GM18873 (cell line): ENCODE results near the gene SRGAP1.

ENCODE experiments used
- ATAC-seq: cut with Tn5 transposase; IDR thresholded peaks from one replicate; pipeline ENCODE4 v1.9.1; 2021; ENCODE audit warnings: mild to moderate bottlenecking, moderate library complexity, moderate number of reproducible peaks; ENCODE audit not compliant: unreplicated experiment, low FRiP score

The SRGAP1 gene

DNA sequence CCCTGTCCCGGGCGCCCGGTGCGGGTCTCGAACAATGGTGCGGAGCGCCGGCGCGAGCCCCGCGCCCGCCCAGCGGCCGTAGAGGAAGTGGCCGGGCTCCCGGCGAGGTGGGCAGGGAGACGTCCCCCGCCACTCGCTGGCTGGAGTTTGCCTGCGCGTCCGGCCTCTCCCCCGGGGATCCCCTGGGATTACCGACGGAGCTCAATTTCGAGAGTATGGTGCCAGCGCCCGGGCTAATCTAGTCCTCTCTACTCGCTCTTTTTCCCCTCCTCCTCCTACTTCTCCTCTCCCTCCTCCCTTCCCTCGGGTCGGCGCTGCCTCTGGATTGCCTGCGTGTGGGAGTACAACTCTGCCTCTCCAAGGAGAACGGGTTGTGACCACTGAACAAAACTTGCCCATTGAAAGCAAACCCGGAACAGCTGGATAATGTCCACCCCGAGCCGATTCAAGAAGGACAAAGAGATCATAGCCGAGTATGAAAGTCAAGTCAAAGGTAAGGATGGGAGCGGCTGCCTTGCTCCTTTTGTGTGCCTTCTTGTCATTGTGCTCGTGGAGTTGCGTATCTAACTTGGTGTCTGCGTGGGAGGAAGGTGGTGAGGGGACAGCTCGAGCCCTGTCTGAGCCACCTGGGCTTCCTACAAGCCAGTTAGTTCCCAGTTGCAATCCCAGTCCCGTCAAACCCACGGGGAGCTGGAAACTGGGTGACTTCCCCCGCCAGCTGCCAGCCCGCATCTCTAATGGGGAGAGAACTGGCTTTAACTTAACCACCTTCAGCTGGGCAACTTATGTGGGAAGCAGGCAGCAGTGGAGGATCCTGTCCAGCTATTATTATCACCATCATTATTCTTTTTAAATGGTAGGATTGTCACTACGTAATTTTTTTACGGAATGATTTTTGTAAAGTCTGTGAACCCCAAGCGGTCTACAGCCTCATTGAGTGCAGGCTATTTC lies at the start of gene SRGAP1:
SRGAP1 (plus strand) TSS at position 310 of the 951 bp plus-strand sequence; CDS start at position 427, 117 bp downstream.
- peak; percentile 3 for ATAC-seq

DNA sequence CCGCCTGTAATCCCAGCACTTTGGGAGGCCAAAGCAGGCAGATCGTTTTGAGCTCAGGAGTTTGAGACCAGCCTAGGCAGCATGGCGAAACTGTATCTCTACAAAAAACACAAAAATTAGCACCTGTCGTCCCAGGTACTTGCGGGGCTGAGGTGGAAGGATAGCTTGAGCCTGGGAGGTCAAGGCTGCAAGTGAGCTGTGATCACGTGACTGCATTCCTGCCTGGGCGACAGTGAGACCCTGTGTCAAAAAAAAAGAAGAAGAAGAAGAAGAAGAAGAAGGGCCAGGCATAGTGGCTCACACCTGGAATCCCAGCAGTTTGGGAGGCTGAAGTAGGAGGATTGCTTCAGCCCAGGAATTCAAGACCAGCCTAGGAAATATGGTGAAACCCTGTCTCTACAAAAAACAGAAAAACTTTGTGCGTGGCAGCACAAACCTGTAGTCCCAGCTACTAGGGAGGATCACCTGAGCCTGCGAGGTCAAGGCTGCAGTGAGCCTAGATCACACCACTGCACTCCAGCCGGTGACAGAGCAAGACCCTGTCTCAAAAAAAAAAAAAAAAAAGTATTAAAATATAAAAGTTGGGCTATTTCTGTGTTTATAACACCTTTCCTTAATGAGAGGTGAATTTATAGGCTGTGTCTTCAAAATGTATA lies 49.3 kb upstream of the SRGAP1 start:
- no peak for ATAC-seq

DNA sequence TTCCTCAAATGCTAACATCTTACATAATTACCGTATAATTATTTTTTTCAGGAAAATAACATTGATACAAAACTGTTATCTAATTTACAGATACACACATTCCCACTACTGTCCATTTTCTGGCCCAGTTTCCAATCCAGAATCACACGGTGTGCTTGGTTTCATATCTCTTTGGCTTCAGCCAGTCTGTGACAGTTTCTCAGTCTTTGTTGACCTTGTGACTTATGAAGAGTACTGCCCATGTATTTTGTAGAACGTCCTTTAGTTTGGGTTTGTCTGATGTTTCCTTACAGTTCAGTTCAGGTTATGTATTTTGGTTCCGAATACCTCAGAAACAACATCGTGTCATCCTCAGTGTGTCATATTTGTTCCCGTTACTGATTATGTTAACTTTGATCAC lies 48.6 kb upstream of the SRGAP1 start:
- ATAC-seq = no peak

DNA sequence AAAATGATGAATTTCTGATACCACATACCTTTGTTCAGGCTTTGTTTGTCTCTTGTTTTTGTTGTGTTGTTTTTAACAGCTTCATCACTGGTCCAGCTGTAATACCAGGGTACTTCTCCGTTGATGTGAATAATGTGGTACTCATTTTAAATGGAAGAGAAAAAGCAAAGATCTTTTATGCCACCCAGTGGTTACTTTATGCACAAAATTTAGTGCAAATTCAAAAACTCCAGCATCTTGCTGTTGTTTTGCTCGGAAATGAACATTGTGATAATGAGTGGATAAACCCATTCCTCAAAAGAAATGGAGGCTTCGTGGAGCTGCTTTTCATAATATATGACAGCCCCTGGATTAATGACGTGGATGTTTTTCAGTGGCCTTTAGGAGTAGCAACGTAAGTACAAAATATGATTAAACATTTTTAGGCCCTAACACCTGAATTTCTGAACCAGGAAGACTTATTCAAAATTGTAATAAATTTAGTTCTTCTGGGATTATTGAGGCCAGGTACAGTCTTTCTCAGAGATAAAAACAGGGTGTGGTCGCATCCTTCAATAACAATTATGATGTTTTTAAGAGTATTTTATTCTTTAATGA lies 42.4 kb upstream of the SRGAP1 start:
- ATAC-seq = no peak

DNA sequence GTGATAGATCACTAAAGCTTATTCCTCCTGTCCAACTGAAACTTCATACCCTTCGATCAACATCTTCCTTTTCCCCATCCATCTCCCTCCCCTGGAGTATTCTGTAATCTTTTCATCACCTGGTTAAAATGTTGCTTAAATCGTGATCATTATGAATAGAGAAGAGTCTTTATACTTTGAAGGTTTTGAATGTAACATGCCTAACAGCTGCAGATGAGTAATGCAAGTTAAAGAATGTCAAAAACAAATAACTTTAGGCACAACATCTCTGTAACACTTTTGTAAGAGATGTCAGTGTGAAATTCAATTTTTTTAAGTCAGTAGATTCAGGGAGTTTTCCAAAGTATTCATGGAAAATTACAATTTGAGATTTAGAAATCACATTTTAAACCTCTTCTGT lies 39.8 kb upstream of the SRGAP1 start:
- no peak for ATAC-seq

DNA sequence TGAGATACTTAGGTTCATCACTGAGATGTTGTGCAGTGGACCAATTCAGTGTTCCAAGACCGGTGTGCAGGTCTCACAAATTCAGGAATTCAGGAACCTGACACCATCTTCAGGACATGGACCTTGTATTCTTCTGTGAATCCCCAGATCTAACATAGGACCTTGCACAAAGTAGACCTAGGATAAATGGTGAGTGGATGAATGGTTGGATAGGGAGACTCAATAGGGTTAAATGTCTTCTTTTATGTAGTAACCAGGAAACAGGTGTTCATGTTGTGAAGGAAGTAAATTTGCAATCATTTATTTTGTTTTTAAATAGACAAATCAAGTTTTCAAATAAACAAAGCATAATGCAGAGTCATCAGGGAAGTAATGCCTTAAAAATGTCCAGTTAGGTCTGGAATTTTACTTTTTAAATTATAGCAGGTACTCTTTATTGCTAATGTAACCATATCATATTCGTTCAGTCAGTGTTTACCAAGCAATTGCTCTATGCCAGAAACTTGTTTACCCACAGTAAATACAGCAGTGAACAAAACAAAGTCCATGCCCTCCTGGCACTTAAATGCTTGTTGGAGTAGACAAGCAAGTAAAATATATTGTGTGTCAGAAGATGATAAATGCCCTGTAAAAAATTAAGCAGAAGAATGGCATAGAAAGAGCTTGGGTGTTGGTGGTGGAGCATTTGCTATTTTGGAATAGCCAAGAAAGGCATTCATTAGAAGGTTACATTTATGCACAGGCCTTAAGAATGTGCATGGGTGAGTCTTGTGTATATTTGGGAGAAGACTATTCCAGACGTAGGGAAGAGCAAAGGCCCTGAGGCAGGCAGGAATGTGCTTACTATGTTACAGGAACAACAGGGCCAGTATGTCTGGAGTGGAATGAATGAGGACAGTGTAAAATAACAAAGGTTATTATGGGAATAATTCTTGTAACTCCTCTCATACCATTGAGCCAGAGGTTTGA lies 38.5 kb upstream of the SRGAP1 start:
- ATAC-seq = no peak

DNA sequence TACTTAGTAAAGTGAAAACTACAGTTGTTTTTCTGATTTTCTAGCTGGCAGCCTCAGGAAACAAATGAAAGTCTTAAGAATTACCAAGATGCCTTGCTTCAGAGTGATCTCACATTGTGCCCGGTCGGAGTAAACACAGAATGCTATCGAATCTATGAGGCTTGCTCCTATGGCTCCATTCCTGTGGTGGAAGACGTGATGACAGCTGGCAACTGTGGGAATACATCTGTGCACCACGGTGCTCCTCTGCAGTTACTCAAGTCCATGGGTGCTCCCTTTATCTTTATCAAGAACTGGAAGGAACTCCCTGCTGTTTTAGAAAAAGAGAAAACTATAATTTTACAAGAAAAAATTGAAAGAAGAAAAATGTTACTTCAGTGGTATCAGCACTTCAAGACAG lies 35.9 kb upstream of the SRGAP1 start:
- ATAC-seq = no peak

DNA sequence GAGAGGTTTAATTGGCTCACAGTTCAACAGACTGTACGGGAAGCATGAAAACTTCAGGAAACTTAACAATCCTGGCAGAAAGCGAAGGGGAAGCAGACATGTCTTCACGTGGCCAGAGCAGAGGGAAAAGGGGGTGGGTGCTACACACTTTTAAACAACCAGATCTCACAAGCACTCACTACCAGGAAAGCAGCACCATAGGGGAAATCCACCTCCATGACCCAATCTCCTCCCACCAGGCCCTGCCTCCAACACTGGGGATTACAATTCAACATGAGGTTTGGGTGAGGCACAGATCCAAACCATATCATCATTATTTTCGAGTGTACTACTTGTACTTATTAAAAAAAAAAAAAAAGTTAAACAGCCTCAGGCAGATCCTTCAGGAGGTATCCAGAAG lies 34.9 kb upstream of the SRGAP1 start:
- ATAC-seq = no peak

DNA sequence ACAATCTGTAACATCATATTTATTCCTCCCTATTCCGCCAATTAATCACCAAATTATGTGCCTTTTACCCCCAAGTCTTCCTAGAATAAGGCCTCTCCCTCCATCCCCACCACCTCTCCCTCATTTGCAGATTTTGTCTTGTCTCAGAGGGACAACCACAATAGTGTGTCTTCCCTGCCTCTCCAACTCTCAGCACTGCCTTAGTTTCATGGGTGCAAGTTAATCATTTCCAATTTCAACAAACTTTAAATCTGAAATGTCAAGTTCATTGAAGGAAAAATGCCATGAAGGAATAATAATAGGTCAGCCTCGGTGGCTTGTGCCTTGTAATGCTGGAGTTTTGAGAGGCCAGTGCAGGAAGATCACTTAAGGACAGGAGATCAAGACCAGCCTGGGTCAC lies 33.2 kb upstream of the SRGAP1 start:
- no peak for ATAC-seq

DNA sequence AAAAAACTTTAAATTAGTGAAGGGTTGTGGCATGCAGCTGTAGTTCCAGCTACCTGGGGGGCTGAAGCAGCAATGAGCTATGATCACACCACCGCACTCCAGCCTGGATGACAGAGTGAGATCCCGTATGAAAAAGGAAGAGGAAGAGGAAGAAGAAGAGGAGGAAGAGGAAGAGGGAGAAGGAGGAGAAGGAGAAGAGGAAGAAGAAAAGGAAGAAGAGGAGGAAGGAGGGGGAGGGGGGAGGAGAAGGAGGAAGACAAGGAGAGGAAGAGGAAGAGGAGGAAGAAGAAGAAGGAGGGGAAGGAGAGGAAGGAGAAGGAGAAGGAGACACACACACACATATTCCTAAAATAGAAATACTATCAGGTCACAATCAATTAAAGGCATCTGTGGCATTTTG lies 32.7 kb upstream of the SRGAP1 start:
- no peak for ATAC-seq

DNA sequence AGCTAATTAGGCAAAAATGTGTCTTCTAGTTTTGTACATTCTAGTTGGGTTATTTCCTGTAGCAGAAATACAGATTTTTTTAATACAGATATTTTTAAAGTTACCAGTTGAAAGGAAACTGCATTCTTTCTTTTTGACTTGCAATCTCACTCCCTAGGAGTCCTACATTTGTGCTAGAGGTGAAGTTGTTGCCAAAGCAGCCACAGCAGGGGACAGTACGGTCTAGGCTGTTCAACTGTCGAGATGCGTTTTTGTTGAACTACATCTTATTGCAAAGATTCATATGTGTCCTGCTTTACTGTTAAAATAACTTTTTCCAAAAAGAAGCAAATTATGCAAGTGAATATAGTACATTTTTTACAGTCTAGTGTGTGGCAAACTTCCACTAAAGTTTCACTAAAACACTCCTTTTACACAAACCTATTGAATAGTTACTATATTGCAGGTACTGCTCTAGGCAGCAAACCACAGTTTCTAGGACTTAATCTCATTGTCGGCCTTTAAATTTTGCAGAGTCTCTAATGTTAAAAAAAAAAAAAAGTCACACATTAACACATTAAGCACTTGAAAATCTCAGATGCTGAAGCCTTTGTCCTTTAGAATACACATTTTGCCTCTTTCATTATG lies 30.2 kb upstream of the SRGAP1 start:
- peak; percentile 36 for ATAC-seq

DNA sequence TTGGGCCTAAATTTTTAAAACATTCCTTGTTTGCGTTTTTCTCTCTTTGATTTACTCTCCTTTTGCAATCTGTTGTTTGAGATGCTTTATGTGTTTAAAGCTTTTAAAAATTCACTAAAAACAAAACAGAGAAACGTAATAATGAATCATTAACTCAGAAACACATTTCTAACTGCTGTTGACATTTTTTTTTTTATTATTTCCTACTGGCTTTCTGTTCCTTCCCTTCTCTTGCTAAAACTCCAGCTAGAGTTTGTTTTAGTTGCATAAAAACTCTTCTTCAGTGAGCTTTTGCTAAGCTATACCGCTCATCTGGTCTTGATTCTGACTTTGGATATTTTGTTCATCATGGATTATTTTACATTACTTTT lies 29.0 kb upstream of the SRGAP1 start:
- ATAC-seq = no peak

DNA sequence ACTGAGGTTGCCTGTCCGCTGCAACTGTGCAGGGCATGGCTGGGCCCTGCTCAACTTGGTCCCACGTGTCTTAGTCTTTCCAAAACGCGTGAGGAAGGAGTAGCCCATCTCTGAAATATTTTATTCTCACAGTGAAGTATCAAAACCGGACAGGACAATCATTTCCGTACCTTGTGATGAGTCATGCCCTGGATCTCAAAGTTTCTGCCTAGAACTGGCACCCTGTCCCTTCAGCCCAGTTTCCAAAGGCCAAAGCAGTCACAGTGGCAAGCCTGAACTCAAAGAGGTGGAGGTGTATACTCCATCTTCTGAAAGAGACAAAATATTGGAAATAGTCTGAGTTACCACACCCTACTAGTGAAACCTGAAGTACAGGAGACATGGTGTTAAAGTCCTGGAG lies 28.5 kb upstream of the SRGAP1 start:
- no peak for ATAC-seq

DNA sequence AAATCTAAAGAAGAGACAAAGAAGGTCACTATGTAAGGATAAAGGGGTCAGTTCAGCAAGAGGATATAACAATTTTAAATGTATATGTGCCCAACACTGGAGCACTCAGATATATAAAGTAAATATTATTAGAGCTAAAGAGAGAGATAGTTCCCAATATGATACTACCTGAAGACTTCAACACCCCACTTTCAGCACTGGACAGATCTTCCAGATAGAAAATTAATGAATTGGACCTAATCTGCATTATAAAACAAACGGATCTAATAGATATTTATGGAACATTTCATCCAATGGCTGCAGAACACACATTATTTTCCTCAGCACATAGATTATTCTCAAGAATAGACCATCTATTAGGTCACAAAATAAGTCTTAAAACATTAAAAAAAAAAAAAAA lies 24.1 kb upstream of the SRGAP1 start:
- ATAC-seq = no peak

DNA sequence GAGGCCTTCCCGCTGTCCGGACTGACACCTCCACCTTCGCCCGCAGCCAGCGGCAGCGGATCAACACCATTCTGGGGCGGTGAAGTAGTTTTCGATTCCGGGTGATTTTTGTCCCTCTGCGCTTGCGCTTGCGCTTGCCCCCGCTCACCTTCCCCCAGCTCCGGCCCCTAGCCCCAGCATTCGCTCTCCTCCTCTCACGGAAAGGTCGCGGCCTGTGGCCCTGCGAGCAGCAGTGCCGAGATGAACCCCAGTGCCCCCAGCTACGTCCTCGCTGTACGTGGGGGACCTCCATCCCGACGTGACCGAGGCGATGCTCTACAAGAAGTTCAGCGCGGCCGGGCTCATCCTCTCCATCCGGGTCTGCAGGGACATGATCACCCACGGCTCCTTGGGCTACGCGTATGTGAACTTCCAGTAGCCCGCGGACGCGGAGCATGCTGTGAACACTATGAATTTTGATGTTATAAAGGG lies 22.7 kb upstream of the SRGAP1 start:
- no peak for ATAC-seq

DNA sequence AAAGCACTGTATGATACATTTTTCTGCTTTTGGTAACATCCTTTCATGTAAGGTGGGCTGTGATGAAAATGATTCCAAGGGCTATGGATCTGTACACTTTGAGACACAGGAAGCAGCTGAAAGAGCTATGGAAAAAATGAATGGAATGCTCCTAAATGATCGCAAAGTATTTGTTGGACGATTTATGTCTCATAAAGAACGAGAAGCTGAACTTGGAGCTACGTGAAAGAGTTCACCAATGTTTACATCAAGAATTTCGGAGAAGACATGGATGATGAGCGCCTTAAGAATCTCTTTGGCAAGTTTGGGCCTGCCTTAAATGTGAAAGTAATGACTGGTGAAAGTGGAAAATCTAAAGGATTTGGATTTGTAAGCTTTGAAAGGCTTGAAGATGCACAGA lies 22.1 kb upstream of the SRGAP1 start:
- ATAC-seq = no peak

DNA sequence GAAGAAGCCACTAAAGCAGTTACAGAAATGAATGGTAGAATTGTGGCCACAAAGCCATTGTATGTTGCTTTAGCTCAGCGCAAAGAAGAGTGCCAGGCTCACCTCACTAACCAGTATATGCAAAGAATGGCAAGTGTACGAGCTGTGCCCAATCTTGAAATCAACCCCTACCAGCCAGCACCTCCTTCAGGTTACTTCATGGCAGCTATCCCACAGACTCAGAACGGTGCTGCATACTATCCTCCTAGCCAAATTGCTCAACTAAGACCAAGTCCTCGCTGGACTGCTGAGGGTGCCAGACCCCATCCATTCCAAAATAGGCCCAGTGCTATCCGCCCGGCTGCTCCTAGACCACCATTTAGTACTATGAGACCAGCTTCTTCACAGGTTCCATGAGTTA lies 21.5 kb upstream of the SRGAP1 start:
- no peak for ATAC-seq

DNA sequence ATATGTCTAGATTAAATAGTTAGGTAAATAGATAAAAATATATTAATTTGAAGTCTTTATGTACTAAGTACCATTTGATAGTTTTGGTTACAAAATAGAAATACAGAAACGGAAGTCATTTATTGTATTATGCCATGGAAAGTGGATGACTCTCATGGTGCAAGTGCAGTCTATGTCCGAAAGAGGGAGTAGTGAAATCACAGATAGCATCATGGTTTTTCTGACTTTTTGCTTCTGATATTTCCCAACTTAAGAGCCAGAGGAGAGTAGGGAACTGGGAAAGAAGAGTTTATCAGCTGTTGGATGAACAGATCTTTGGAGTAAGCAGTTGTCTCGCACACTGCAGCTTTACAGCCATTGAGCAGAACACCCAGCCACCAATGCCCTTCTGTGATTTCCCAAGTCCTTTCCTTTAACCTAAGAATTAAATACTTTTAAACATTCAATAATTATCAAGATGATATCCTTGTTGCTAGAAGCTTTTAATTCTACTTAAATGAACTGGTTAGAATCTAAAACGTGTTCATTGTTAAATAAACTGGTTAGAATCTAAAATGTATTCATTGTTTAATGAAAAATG lies 18.4 kb upstream of the SRGAP1 start:
- ATAC-seq = peak; percentile 86

DNA sequence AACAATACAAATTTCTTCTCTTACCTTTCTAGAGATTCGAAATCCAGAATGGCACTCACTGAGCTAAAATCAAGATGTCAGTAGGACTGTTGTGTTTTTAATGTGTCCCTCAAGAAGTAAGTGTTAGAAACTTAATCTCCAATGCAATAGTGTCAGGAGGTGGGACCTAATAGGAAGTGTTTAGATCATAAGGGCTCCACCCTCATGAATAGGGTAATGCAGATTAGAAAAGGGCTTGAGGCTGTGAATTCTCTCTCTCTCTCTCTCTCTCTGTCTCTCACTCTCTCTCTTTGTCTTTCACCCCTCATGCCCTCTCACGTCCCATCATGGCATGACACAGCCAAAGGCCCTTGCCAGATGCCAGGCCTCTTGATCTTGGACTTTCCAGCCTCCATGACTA lies 15.6 kb upstream of the SRGAP1 start:
- ATAC-seq = no peak
